Lower leg skin (tissue), 4 donors: ENCODE data around the gene S1PR1. TPM values are rescaled to one million over a fixed set of nuclear protein-coding genes. Genes with fewer than 3 reads are reported as not detected.

Source experiments
- DNase-seq, 2 donors: peaks; one replicate each; pipeline ENCODE4 v3.0.0-alpha.2; 2019; ENCODE audit warnings: low spot score in 2 of 2
- H3K4me3 ChIP-seq: fragments of 200-600 bp; sonication (generic); 2 replicates; pipeline ENCODE4 v1.5.1; 2017; ENCODE audit warnings: mild to moderate bottlenecking, low read depth; ENCODE audit not compliant: poor library complexity, severe bottlenecking
- POLR2A ChIP-seq, 2 donors: fragments of 450-650 bp; IDR thresholded peaks; one replicate each; pipeline ENCODE4 v1.6.1; 2016 to 2017; ENCODE audit warnings: antibody characterized with exemption in 2 of 2, mild to moderate bottlenecking in 1 of 2, moderate library complexity in 1 of 2
- WGBS, 2 donors: methylation state at CpG; one replicate each; pipeline ENCODE4 v1.1.5; 2018; 5-methylcytosine and 5-hydroxymethylcytosine counted together
- intact Hi-C: fragments of 100-400 bp; cut with DNase I; formaldehyde crosslinking; loops from one replicate; pipeline ENCODE4 v1.15.0; 2023; ENCODE audit warnings: low total_unique reads
- total RNA-seq, 4 donors: library from RNA; depleted of rRNA; stranded (reverse); fragments of >200 nt; gene quantifications; one replicate each; pipeline ENCODE4 v1.1.0, GENCODE V29; 2016
- TF ChIP-seq, protein P1 (sequence below), 3 donors: fragments of 450-650 bp; IDR thresholded peaks; one replicate each; pipeline ENCODE4 v1.5.1; 2016; ENCODE audit warnings: antibody characterized with exemption in 3 of 3, mild to moderate bottlenecking in 3 of 3, moderate library complexity in 2 of 3

The S1PR1 gene
- total RNA-seq, 4 donors from 2014 or later, result 19.3 to 62.5 (median 27.7) TPM

DNA sequence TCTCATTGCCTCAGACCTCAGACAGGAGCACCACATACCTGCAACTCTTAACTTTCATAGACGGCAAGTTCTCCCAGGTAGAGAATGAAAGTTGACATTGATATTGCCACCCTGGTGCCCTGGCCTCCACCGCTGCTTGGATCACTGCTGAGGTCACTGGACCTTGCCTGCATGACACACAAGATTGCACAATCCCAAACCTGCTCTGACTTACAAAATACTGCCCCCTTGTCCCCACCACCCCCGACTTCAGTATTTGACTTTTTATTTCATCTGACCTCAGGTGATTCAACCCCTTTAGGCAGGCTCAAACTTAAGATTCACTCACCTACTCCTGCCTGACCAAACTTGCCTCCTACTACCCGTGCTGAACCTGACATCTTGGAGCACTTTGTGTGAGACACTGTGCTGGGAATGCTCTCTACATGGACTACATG lies 43.1 kb upstream of the S1PR1 start:
- intact Hi-C loops, result no loop called here
- 79 to 85% methylated on average over 4 of the region's 4 CpGs for WGBS, 2 donors
- DNase-seq, result no peak
- TF ChIP-seq, protein P1, sequence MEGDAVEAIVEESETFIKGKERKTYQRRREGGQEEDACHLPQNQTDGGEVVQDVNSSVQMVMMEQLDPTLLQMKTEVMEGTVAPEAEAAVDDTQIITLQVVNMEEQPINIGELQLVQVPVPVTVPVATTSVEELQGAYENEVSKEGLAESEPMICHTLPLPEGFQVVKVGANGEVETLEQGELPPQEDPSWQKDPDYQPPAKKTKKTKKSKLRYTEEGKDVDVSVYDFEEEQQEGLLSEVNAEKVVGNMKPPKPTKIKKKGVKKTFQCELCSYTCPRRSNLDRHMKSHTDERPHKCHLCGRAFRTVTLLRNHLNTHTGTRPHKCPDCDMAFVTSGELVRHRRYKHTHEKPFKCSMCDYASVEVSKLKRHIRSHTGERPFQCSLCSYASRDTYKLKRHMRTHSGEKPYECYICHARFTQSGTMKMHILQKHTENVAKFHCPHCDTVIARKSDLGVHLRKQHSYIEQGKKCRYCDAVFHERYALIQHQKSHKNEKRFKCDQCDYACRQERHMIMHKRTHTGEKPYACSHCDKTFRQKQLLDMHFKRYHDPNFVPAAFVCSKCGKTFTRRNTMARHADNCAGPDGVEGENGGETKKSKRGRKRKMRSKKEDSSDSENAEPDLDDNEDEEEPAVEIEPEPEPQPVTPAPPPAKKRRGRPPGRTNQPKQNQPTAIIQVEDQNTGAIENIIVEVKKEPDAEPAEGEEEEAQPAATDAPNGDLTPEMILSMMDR (IDR thresholded peaks at IDR 0.05), result no peak
- TF ChIP-seq POLR2A (IDR thresholded peaks at IDR 0.05), result no peak
- H3K4me3 ChIP-seq, result no peak overlapping the region

GRCh38 chr1:101194746-101195145 lies 42.1 kb upstream of the S1PR1 start:
- no peak for DNase-seq
- TF ChIP-seq POLR2A (IDR thresholded peaks at IDR 0.05), result no peak
- TF ChIP-seq, protein P1 (IDR thresholded peaks at IDR 0.05), result no peak
- 75 to 84% methylated on average over 1 of the region's 1 CpG for WGBS, 2 donors
- intact Hi-C loops, result no loop called here
- H3K4me3 ChIP-seq, result no peak overlapping the region

GRCh38 chr1:101196668-101197067 lies 40.2 kb upstream of the S1PR1 start:
- TF ChIP-seq POLR2A (IDR thresholded peaks at IDR 0.05), result no peak
- TF ChIP-seq, protein P1 (IDR thresholded peaks at IDR 0.05), result no peak
- no peak overlapping the region for H3K4me3 ChIP-seq
- intact Hi-C loops, result no loop called here
- DNase-seq, result no peak
- 86 to 88% methylated on average over 2 of the region's 2 CpGs for WGBS, 2 donors

- no peak for TF ChIP-seq POLR2A (IDR thresholded peaks at IDR 0.05)
- TF ChIP-seq, protein P1 (IDR thresholded peaks at IDR 0.05), result no peak
- 85 to 86% methylated on average over 8 of the region's 8 CpGs for WGBS, 2 donors
- intact Hi-C loops, result no loop called here
- DNase-seq, result no peak
- H3K4me3 ChIP-seq, result no peak overlapping the region
Measured at GRCh38 chr1:101198842-101199636, 37.8 kb upstream of the S1PR1 start.

- no peak overlapping the region for H3K4me3 ChIP-seq
- WGBS, 2 donors, result 92% methylated on average over 1 of the region's 1 CpG
- intact Hi-C loops, result no loop called here
- TF ChIP-seq, protein P1 (IDR thresholded peaks at IDR 0.05), result no peak
- DNase-seq, result no peak
Measured at GRCh38 chr1:101199637-101199982, 37.2 kb upstream of the S1PR1 start.

- intact Hi-C loops, result no loop called here
- WGBS, 2 donors, result 38 to 77% methylated on average over 2 of the region's 2 CpGs
- TF ChIP-seq, protein P1 (IDR thresholded peaks at IDR 0.05), result no peak
- TF ChIP-seq POLR2A (IDR thresholded peaks at IDR 0.05), result no peak
- no peak for DNase-seq
- no peak overlapping the region for H3K4me3 ChIP-seq
Measured at GRCh38 chr1:101200513-101200912, 36.3 kb upstream of the S1PR1 start.
